Activated T-cell treated with anti-CD3 and anti-CD28 coated beads, Interleukin-2, amount 50 U/mL, for 72 hours (primary cell): ENCODE data around the gene SLC35D1. TPM values are rescaled to one million over a fixed set of nuclear protein-coding genes. Genes with fewer than 3 reads are reported as not detected.
A peak's percentile ranks its signal among the peaks of the same experiment; 100 is the strongest.
"Not testable (repeated sequence)": the region's sequence is repeated elsewhere in the genome, so short reads cannot be mapped to it uniquely, and the experiment has no call there.

ENCODE experiments used
- ATAC-seq, 2 donors: fragments of 150-1000 bp; cut with Tn5 transposase; replicated peaks in 1 of 2; 2 replicates each; pipeline ENCODE4 v1.10.0; 2021; ENCODE audit warnings: moderate library complexity in 2 of 2, mild to moderate bottlenecking in 1 of 2
- DNase-seq, 2 donors: peaks; one replicate each; pipeline ENCODE4 v3.0.0; 2021 to 2022; ENCODE audit warnings: mixed read lengths in 1 of 2
- H3K27ac Mint-ChIP-seq: one replicate; pipeline ENCODE4 v1.8.0; 2022; ENCODE audit warnings: mild to moderate bottlenecking, moderate library complexity, mixed read lengths
- H3K27me3 Mint-ChIP-seq: one replicate; pipeline ENCODE4 v1.8.0; 2022; ENCODE audit warnings: low read depth, mixed read lengths
- H3K36me3 Mint-ChIP-seq, 2 donors: one replicate each; pipeline ENCODE4 v1.8.0; 2022; ENCODE audit warnings: mixed read lengths in 2 of 2, mild to moderate bottlenecking in 1 of 2; ENCODE audit not compliant: insufficient read depth in 2 of 2
- H3K4me1 Mint-ChIP-seq: one replicate; pipeline ENCODE4 v1.8.0; 2022; ENCODE audit warnings: low read depth, mixed read lengths
- H3K4me3 Mint-ChIP-seq, 2 donors: one replicate each; pipeline ENCODE4 v1.8.0; 2022; ENCODE audit warnings: mild to moderate bottlenecking in 2 of 2, mixed read lengths in 2 of 2, moderate library complexity in 2 of 2
- H3K9me3 Mint-ChIP-seq, 2 donors: one replicate each; pipeline ENCODE4 v1.8.0; 2022; ENCODE audit warnings: mixed read lengths in 2 of 2
- total RNA-seq, 2 donors: library from RNA; stranded (reverse); gene quantifications; one replicate each; pipeline ENCODE4 v1.2.3, GENCODE V29; 2022

Gene SLC35D1
- total RNA-seq, 2 donors from 2014 or later: 16.7 to 19.6 TPM

- not testable (repeated sequence) for H3K27me3 Mint-ChIP-seq, H3K9me3 Mint-ChIP-seq, DNase-seq, H3K4me1 Mint-ChIP-seq, H3K4me3 Mint-ChIP-seq, ATAC-seq
- H3K36me3 Mint-ChIP-seq: peaks cover 18 to 56% of the 10 kb centered on the region in 2 donors
- H3K27ac Mint-ChIP-seq: peak overlapping the region; percentile 72
Measured at GRCh38 chr1:66966188-66966873, 87.6 kb downstream of the SLC35D1 start.

- no peaks in the 10 kb centered on the region for H3K27me3 Mint-ChIP-seq
- no peaks in the 10 kb centered on the region for H3K9me3 Mint-ChIP-seq
- DNase-seq (no peak), ATAC-seq (no peak)
- peaks cover 33% of the 10 kb centered on the region for H3K4me1 Mint-ChIP-seq
- H3K27ac Mint-ChIP-seq: no peak overlapping the region
- H3K36me3 Mint-ChIP-seq: peaks cover 9 to 38% of the 10 kb centered on the region in 2 donors
- H3K4me3 Mint-ChIP-seq: no peak overlapping the region
Measured at GRCh38 chr1:66957938-66958337, 96.0 kb downstream of the SLC35D1 start.

GRCh38 chr1:66954208-66954607, 99.7 kb downstream of the SLC35D1 start:
- peak; percentile 54 to 85 for ATAC-seq
- Mint-ChIP-seq H3K4me1 (peaks cover 28% of the 10 kb centered on the region), H3K9me3 (no peaks in the 10 kb centered on the region), H3K4me3 (peak overlapping the region in 1 of 2 donors; percentile 38), H3K36me3 (peaks cover 10 to 33% of the 10 kb centered on the region in 2 donors), H3K27me3 (no peaks in the 10 kb centered on the region), H3K27ac (peak overlapping the region; percentile 95)
- no peak for DNase-seq

GRCh38 chr1:66951513-66951912, 102.4 kb downstream of the SLC35D1 start:
- ATAC-seq: no peak

More at GRCh38 chr1:66951513-66951912, 102.4 kb downstream of the SLC35D1 start:
- DNase-seq: no peak
- Mint-ChIP-seq H3K27ac (peak overlapping the region; percentile 77), H3K36me3 (peaks cover 14 to 38% of the 10 kb centered on the region in 2 donors), H3K4me3 (no peak overlapping the region), H3K9me3 (no peaks in the 10 kb centered on the region), H3K27me3 (no peaks in the 10 kb centered on the region), H3K4me1 (peaks cover 30% of the 10 kb centered on the region)

Other genes with a start within 250 kb of the SLC35D1 start
- gene DNAI4, start 129.3 kb downstream of the SLC35D1 start, total RNA-seq: 1 to 10 TPM; 1.8 to 3.1 TPM
- gene MIER1, start 129.2 kb downstream of the SLC35D1 start, total RNA-seq: 10 to 100 TPM; 60.0 to 60.1 TPM
- under 1 TPM; 0.17 to 0.25 TPM for gene C1orf141, start 80.8 kb upstream of the SLC35D1 start, total RNA-seq
- 1 to 10 TPM; 3.0 to 8.0 TPM for gene IL23R, start 112.3 kb upstream of the SLC35D1 start, total RNA-seq